ENCODE data around the gene CREM.

DNA sequence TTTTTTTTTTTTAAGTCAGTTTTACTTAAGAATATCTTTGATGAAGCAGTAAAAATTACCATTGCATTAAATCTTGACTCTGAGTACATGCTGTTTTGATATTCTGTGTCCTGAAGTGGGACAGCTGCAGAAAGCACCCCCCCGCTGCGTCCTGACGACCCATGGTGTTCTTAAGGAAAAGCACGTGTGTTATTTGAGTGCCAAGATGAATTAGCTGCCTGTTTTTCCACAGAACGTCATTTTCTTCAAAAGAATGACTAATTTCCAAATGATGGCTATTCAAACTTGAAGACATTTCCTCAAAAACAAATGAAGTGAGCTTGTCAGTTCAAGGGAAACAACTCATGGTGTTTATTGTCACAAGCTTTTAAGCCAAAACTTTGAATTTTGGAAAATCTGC is 45.9 kb downstream of the CREM start:
- TF ChIP-seq EP300 (IDR thresholded peaks at IDR 0.05) (no peak), CTCF (IDR thresholded peaks at IDR 0.05) (no peak), POLR2A (IDR thresholded peaks at IDR 0.05) (no peak)
